T-helper 2 cell treated with Interferon-gamma antibody and Interleukin-4, amounts not matched to agents 100 ng/mL and 5 ng/mL, for 36 hours (primary cell): Measurements from ENCODE around the gene HSD17B12. TPM values are rescaled to one million over a fixed set of nuclear protein-coding genes. Genes with fewer than 3 reads are reported as not detected.

ENCODE experiments used
- intact Hi-C: fragments of 100-400 bp; cut with micrococcal nuclease; formaldehyde crosslinking; loops from one replicate; pipeline ENCODE4 v1.15.1; 2023
- total RNA-seq: library from RNA; stranded (reverse); gene quantifications from 2 replicates; pipeline ENCODE4 v1.2.3, GENCODE V29; 2022

Gene HSD17B12
- total RNA-seq, 1 donor from 2014 or later, result 46.0 TPM

DNA sequence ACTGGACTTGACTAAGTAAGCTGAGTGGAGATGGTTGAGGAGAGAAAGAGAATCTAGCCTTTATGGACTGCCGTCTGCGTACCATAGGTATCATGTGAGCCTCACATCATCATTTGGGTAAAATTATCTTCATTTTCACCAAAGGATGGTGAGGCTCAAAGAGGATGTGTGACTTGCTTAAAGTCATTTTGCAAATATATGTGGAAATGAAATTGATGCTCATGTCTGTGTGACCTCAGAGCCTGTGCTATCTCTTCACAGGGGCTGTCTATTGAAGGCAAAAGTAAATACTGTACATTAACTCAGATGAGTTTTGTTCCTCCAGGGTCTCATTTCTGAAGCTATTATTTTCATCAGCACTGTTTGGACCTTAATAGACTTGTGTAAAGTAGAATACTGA lies 116.8 kb downstream of the HSD17B12 start:
- intact Hi-C loops, result no loop called here

DNA sequence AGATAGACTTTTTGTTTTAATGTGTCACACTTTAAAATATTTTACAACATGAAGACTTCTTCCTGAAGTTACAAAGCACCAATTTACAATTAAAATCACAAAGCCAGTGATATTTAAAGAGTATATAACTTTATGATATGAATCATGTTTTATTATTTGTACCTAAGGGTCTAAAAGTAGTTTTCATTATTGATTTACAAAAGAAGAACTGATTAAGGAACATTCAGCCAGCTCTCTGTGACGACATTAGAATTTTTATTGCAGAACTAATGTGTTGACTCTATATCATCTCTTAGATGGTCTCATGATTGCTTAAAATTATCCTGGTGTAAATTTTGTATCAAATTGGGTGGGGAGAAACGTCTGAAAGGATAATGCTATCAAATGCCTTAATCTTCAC lies 117.3 kb downstream of the HSD17B12 start:
- intact Hi-C loops, result no loop called here

DNA sequence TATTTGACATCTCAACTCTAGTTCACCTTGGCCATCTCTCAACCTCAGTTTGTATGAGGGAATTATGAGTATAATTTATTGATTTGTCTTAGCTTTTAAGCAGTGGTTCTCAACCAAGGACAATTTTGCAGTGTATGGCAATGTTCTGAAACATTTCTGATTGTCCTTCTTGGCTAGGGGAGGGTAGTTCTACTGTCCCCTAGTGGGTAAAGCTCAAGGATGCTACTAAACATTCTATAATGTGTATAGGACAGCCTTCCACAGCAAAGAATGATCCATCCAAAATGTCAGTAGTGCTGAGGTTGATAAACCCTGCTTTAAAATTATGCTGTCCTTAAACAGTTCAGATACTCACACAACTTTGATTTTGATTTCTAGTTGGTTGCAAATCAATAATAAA lies 122.0 kb downstream of the HSD17B12 start:
- intact Hi-C loops, result no loop called here

DNA sequence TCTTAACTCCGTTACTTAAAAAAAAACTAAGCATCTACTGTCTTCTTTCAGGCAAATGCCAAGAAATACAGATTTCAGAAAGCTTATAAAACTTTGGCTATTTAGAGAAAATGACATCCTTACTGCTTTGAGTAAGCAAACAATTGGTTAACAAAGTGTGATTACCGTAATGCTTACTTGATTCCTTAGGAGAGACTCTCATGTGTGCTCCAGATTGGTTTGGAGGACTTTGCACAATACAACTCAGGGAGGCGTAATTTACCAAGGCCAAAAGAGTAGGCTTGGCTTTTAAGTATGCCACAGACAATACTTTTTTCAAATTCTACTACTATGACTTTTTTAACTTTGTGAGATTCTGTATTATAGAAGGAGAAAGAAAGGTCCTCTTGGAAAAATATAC lies 123.2 kb downstream of the HSD17B12 start:
- intact Hi-C loops, result no loop called here

DNA sequence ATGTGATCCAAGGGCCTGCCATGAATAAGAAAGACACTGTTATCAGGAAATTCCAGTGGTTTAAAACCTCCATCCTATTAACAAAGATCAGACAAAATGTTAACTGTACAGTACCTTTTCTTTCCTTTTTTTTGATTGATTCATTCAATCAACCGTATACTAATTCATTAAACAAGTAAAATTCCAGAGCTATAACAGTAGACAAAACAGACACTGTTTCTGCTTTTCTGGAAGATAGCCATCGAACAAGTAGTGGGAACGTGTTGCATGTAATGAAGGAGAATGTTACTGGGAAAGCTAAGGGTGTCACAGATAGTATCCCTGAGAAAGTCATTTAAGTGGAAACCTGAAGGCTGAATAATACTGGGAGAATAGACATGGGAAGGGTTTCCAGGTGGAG lies 126.4 kb downstream of the HSD17B12 start:
- intact Hi-C loops, result no loop called here

DNA sequence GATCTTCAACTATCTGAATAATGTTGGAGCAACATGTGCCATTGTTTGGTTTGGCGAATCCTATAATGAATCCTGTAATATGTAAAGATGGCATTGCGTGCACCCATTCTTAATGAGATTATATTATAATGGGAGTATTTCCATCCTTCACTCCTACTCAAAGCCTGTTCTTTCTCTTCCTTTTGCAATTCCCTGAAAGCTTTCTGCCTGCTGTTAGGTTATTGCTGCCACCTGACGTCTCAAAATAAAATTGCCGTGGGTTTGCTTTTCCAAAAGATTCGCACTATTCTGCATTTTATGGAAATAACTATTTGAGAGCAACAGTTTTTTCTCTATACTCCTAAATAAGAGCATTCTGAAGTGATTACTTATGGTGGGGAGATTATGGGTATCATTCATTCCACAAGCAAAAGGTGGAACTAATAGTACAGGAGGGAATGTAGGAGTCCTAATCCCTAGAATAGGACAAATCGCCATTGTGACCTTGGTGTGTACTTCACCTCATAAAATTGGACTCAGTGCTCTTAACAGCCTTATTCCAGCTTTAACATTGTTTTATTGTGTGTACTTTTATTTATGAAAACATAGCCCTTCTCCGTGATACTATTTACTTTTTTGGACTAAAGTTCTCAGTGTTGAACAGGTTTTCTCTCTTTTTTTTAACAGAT lies 130.5 kb downstream of the HSD17B12 start:
- intact Hi-C loops, result no loop called here

DNA sequence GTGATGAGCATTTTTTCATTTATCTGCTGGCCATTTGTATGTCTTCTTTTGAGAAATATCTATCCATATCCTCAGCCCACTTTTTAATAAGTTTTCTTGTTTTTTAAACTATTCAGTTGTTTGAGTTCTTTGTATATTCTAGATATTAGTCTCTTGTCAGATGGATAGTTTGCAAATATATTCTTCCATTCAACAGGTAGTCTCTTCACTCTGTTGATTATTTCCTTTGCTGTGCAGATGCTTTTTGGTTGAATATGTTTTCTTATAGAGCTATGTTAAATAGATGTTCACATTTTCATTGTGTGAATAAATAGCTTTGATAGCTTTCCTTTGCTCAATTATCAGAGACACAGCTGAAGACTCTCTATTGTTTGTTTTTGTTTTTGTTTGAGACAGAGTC lies 131.9 kb downstream of the HSD17B12 start:
- intact Hi-C loops, result no loop called here

DNA sequence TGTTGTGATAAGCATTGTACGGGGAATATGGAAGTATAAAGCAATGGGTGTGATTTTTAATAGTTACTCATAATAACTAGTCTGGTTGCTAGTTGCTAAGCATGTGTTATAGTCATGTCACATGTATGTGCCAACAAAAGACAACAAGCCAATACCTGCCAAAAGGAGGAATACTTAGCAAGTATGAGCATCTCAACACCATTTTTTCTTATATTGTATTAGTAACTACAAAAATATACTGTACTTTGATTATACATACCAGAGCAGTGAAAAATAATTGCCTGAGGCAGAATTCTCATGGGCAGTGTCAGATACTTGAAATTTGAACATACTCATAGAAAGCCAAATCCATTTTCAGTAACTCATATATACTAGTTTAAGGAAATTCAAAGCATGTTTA lies 137.7 kb downstream of the HSD17B12 start:
- intact Hi-C loops, result no loop called here

DNA sequence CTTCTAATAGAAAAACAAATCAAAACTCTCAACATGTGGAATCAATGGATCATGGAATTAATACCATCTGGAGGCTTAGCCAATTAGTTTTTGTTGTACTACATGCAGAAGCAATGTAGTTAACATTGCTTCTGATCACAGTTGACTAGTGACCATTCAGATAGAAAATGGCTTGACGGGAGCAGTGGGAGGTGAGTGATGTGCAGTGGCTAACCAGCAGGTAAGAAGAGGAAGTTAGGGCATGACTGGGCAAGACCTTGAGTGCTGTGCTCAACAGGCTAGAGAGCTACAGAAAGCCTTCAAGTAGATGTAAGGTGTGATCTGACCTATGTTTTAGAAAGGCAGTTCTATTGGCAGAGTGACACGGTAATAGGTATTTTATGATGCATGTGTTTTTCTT lies 139.4 kb downstream of the HSD17B12 start:
- intact Hi-C loops, result no loop called here

DNA sequence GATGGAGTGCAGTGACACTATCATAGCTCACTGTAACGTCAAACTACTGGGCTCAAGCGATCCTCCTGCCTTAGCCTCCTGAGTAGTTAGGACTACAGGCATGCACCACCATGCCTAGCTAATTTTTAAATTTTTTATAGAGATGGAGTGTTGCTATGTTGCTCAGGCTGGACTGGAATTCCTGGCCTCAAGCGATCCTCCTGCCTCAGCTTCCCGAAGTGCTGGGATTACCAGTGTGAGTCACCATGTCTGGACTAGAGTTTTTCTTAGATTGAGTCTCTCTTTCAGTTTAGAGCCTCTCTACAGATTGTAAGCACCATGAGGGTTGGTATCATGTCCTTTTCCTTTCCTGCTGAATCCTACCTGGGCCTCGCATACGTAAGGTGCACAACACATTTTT lies 142.8 kb downstream of the HSD17B12 start:
- intact Hi-C loops, result no loop called here

DNA sequence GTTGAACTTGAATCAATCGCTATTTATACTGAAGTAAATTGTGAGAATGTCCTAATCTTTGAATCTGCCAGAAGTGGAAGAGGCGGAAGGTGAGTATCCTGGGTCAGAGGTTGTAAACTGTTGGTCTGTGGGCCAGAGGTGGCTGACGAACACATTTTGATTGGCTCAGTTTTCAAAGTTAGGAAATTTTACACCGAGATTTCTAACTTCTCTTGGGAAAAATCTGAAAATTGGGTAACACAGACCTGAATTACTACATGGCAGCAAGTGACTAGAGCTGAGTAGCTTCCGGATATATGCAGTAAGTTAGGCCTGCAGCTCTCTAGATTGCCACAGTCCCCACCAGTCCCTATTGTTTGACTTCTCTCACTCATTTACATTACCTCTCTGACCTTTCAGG lies 143.3 kb downstream of the HSD17B12 start:
- intact Hi-C loops, result no loop called here

DNA sequence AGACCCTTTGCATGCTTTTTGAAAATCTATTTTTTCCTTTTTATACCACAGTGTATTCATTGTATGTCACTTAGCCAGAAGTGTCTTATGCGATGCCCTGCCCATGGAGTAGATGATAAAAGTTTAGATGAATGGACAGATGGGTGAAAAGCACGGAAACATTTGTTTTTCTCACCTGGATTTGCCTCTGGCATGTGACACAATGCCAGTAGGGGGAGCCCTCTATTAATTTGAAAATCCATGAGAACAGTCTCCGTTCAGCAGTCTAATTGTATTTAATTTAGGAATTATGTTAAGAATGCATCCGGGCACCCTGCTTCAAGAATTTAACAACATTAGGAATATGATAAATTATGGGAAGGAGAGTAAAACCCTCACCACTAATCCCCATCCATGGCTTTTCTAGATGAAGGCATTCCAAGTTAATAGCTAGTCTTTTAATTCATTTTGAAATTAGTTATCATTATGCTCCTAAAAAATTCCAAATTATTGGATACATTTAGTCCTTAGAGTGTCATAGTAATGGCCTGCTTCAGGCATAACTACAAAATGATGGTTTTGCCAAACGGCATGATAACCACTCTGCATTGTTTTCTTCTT lies 144.8 kb downstream of the HSD17B12 start:
- intact Hi-C loops, result no loop called here

DNA sequence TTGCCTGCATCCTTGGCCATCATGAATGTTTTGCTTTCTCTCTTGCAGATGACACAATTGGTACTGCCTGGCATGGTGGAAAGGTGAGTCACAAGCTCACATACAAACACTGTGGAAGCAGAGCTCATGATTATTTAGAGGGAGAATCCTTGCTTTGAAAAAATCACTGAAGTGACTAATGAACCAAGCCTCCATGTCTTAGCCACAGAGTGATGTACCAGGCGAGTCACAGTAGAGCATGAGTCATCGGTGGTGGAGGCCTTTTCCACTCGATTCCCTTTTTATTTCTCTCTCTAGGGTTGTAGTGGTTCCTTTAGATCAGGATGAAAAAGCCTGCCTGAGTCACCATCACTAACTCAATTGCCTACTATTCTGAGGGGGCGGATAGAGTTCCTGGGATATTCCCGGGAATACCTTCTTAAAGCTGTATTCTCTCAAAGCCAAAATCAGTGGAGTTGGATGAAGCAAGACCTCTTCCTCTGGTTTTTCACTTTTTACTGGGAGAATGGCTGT lies 150.4 kb downstream of the HSD17B12 start:
- intact Hi-C loops, result no loop called here

DNA sequence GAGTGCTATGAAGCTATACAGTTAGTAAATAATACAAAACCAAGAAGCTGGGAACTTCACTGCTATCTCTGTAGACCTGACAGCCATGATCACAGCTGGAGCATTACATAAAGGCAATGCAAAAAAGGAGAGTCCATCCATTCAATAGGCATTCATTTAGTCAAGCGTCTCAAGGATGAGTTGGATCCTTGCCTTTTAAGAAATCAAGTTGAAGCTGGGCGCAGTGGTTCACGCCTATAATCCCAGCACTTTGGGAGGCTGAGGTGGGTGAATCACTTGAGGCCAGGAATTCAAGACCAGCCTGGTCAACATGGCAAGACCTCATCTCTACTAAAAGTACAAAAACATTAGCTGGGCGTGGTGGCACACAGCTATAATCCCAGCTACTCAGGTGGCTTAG lies 152.0 kb downstream of the HSD17B12 start:
- intact Hi-C loops, result no loop called here

DNA sequence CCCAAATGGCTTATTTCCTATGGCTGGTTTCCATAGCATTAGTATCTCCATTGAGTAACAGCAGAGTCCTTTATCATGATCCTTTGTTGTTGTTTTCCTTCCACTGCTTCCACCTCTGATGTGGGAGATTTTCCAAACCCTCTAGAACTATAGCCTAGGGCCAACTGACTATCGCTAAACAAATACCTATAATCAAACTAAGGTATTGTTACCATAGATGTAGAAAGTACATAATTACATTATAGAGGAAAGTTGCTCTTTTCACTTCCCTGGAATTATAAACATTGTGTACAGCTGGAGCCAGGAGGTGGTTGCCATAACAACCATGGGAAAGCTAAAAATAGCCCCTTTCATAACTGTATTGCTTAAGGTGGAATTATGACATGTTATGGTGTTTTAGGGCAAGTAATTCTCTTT lies 153.1 kb downstream of the HSD17B12 start:
- intact Hi-C loops, result no loop called here

DNA sequence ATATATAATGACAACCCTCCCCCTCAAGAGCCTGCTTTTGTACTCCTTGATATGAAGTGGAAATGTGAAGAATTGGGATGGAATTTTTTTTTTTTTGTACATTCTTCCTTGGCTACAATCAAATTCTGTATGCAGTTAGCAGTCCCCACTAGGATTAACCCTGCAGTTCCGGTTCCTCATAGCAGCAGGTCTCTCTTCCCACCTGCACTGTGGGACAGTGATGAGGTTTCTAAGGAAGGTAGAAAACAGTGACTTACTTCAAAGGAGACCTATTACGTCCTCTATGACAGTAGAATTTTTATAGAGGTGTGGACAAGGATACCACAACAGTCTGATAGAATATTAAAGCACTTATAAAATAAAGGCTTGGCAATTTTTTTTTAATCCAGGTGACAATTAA lies 153.7 kb downstream of the HSD17B12 start:
- intact Hi-C loops, result no loop called here

DNA sequence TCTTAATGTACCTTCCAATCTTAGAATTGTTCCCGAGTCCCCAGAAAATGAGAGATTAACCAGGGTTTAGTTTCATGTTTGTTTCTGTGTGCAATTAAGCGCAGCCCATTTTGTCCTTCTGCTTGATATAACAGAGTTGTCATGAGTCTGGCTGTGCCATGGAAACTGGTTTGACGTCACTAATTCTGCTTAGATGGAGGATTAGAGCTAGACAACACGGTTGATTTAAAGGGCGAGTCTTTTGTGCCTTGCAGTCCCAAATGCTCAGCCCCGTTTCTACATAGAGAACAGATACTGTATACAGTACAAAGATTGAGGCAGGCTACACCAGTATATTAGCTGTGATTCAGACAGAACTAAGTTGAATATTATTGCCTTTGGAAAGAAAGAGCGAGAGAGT lies 154.6 kb downstream of the HSD17B12 start:
- intact Hi-C loops, result no loop called here

DNA sequence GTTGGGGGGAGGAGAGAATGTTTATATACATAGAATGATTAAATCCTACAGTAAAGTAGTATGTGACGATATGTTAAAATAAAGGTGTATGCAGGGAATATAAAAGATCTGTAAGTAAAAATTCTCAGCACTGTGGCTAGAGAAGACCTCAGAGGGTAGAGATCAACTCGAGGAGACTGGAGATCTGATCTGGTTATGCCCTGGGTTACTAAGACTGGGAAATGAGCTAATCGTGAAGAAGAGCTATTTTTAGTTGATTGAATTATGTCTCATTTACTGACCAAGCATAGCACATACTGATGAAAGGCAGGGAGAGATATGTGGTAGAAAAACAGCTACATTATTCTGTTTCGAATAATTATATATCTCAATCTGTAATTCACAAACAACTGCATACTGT lies 157.3 kb downstream of the HSD17B12 start:
- intact Hi-C loops, result no loop called here

DNA sequence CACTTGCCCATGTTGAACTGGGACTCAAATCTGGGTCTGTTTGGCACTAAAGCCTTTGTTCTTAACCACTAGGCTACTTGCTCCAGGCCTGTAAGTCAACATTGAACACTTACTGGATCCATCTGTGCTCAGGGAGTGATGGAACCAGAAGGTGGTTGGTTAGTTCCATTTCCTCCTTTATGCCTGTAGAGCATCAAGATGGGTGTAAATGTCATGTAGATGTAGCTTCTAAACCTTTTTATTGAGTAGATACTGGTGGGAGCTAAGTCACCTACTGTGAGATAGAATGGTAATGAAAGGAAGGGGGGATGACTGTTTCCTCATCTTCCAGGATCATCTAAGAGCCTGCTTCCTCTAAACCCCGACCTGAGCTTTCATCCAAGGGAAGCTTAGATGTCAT lies 161.5 kb downstream of the HSD17B12 start:
- intact Hi-C loops, result no loop called here

DNA sequence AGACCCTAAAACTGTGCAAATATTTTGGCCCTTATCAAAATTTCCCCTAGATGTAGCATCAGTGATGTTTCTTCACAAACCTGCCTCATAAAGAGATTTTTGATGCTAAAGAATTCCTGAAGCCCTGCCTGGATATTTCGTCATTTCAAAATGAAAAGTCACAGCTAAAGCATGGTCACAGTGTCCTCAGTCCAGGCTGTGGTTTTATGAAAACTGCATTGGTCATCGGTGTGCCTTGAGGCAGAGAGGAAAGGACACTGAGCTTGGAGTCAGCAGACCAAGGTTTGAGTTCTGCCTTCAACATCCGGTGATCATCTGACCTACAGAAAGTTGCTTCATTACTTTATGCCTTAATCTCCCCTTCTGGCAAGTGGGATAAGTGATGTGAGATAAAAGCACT lies 165.3 kb downstream of the HSD17B12 start:
- intact Hi-C loops, result no loop called here

DNA sequence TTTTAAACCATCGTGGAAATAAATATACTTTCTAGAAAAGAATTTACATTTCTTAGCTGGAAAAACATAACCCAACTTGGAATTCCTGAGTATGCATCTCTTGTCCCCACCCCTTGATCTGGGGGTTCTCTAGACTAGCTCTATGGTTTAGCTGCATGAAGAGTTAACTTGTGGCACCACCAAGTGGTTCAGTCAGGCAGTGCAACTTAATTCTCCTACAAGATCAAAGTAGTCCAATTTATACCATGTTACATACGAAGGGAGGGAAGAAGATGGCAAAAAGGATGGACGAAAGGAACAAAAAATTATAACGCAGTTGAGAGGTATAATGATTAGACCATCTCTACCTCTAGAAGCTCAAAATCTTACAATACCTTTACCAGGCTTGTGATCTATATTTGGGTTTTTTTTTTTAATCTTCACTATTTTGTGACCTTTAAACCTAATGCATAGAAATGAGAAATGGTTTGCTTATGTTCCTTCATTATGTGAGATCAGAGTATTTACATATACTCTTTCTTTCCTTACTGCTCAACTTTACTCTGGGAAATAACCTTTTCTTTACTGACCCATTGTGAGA lies 171.6 kb downstream of the HSD17B12 start:
- intact Hi-C loops, result loop anchor here (1.0 kb wide), 2 partner anchors 285 to 433 kb away; no protein-coding TSS in a partner anchor

DNA sequence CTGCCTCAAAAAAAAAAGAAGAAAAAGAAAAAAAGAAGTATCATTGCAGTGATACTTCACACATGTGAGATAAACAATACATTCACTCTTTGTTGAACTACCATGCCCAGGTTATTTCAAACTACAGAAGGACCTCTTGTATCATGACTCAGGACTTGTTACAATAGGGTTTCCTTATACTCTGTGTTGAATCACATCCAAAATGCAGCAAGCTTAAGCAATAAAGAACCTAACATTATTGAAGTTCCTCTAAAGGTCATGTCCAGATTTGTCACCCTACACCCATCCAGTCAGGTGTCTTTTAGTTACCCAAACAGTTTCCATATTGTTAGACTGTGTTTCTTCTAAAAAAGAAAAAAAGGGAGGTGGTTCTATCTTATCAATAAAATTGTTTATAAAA lies 173.2 kb downstream of the HSD17B12 start:
- intact Hi-C loops, result no loop called here

DNA sequence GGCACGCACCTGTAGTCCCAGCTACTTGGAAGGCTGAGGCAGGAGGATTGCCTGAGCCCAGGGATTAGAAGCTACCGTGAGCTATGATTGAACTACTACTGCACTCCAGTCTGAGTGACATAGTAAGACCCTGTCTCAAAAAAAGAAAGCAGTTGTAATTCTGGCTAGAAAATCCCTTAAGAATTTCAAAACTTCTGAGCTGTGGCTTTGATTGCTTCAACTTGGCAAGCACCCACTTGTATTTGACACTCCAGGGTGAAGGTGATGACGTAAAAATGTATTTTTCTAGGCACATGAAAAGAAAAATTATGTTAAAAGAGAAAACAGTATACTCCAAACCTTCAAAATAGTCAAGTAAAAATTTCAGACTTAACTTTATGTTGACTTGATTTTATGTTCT lies 176.5 kb downstream of the HSD17B12 start:
- intact Hi-C loops, result no loop called here
